Stimulated activated CD4-positive, alpha-beta T cell treated with anti-CD3 and anti-CD28 coated beads, TNF-alpha, amount 100 ng/mL, for 48 hours (primary cell): ENCODE data around the gene PIK3R6.
A peak's percentile ranks its signal among the peaks of the same experiment; 100 is the strongest.

Experiments
- DNase-seq, 3 donors: peaks; one replicate each; pipeline ENCODE4 v3.0.0-alpha.2; 2020; ENCODE audit warnings: low read depth in 3 of 3

Gene PIK3R6

DNA sequence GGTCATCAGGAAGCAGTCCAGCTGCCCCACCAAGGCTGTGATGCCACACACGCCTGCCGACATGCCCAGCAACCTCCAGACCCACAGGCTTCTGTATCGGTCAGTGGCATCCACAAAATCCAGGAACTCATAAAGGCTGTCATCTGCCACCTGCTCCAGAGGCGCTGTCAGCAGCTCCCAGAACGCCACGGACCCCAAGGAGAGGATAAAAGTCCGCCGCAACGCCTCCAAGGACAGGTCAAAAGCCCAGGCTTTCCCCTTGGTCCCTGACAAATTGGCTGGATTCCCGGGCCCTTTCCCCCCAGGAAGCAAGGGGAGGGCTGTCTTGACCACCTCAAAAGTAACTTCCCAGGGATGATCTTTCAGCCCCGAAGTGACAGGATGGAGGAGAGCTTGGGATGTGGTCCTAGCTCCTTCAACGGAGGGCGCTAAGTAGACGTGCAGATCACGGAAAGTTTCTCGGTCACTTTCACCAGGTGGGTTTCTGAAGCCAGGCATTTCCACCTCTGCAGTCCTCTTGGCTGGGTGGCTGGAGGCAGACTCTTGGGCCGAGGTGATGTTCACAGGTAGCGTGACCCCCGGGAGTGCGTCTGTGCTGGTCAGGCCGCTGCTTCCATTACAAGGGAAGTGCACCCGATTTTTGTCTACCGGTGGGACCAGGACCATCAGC lies 69.2 kb downstream of the PIK3R6 start:
- DNase-seq, result no peak

DNA sequence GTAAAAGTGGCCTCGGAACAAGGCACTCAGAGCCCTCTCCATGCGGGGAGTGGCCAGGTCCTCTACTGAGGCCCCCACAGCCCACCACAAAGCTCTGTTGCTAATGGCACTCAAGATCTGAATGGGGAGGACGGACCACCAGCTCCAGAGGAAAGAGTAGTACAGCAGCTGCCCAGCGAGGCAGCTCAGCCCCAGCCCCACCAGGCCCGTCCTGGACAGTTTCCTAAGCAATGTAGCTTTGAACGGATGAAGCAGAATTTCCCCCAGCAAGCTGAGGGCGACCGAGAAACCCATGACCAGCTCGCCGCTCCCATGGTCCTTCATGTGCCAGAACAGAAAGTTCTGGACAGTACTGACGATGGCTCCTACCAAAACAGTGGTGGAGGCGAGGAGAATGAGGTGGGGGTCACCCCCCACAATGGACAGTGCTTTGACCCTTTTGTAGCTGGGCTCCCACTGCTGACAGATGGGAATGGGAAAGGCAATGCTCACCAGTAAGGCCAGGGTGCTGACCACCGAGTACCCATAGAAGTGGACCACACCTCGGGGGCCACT lies 69.8 kb downstream of the PIK3R6 start:
- no peak for DNase-seq

DNA sequence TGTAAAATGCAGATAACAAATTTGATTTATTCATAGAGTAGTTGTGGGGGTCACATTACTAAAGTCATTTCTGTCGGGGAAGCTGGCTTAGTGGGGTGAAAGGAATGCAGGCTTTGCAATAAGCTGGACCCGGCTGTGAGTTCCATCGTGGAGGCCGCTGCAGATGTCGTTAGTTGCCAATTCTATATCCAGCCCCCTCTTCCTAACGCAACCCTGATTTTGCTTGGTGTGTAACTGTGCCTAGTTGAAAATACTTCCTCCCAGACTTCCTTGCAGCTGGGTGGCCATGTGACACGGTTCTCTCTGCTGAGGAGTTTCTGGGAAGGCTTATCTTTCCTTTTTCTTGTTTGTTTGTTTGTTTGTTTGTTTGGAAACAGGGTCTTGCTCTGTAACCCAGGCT lies 72.8 kb downstream of the PIK3R6 start:
- DNase-seq, result no peak

DNA sequence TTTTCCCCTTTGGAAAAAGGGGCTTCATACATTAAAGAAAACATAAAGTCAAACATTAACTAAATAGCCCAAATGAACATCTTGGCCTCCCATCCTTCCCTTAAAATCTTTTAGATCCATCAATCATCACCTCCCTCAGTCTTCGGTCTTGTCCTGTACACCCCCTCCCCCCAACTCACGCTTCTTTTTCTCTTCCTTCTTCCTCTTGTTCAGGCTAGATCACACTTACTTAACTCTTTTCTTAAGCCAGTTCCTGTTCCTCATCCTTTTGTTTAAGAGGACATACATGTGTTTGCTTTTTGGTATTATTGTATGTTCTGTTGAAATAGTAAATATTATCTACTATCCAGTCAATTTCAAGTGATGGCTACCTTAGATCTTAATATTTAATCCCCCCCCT lies 73.8 kb downstream of the PIK3R6 start:
- DNase-seq, result no peak

DNA sequence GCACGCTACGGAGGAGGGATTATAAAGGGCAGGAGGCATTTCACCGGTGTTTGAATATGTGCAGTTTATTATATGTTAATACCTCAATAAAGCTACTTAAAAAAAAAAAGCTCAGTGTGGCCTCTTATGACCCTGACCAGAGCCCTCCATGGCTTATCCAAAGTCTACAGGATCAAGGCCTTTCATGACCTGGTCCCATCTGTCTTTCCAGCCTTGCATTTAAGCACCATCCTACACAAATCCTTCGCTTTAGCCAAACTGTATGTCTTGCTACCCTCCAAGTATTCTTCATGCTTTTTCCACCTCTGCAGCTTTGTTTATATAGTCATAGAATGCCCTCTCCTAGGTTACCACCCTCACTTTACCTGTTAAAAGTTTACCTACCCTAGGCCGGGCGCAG lies 74.8 kb downstream of the PIK3R6 start:
- no peak for DNase-seq

DNA sequence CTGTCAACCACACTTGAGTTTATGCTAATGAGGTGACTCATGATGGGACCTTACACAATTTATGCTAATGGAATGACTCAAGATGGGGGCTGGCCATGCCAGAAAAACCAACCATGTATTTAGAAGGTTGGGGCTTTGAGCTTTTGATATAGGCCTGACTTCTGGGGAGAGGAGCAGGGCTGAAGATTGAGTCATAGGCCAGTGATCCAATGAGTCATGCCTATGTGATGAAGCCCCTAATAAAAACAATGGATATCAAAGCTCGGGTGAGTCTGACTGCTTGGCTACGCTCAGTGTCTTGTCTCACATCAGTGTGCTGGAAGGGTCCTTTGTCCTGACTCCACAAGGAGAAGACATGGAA lies 75.6 kb downstream of the PIK3R6 start:
- DNase-seq, result no peak

DNA sequence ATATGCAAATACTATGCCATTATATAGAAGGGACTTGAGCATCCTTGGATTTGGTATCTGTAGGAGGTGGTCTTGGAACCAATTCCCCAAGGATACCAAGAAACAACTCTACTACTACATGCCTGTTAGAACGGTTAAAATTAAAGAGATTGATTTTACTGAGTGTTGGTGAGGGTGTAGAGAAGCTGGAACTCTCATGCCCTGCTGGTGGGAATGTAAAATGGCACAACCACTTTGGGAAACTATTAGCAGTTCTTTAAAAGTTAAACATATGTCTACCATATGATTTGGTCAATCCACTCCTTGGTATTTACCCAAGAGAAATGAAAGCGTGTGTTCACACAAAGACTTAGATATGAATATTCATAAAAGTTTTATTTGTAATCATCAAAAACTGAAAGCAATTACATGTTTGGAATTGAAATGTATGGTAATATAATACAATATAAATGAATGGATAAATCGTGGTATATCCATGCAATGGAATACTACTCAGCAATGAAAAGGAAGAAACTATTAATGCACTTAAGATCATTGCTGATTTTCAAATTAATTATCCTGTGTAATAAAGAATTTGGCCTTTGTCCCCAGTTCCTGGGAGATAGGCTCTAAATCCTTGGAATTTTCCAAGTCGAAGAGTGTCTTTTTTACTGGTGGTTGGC lies 76.1 kb downstream of the PIK3R6 start:
- DNase-seq, result no peak

DNA sequence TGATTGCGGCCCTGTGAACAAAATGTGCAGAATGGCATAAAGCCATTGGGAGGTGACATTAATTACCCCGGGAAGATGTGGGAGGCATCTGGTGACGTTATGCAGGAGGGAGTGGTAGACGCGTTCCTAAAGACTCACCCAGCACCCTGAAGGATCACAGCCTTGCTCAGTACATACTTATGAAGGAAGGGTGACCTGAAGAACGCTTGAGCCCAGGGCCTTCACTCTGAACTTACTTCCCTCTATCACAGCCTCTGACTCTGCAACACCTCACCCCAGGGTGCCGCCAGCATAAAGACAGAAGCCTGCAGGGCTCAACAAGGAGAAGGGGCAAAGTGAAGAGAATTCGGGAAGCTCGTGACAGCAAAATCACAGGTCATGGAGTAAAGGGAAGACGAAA lies 77.7 kb downstream of the PIK3R6 start:
- no peak for DNase-seq

DNA sequence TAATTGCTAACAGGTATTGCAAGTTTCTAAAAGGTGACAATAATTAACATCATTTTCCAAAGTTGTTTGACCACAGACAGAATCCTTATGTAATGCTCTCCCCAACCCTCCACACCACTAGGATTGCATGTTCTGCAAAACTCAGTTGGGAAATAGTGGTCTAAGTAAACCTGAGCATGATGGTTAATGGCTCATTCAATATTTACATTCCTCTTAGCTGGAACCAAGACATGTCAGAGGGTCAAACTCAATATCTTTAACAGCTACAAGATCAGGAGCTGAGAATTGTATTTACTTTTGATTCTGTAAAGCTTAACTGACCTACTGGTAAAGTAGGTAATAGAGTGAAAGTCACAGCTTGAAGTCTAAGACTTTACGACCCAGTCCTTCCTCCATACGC lies 78.5 kb downstream of the PIK3R6 start:
- no peak for DNase-seq

DNA sequence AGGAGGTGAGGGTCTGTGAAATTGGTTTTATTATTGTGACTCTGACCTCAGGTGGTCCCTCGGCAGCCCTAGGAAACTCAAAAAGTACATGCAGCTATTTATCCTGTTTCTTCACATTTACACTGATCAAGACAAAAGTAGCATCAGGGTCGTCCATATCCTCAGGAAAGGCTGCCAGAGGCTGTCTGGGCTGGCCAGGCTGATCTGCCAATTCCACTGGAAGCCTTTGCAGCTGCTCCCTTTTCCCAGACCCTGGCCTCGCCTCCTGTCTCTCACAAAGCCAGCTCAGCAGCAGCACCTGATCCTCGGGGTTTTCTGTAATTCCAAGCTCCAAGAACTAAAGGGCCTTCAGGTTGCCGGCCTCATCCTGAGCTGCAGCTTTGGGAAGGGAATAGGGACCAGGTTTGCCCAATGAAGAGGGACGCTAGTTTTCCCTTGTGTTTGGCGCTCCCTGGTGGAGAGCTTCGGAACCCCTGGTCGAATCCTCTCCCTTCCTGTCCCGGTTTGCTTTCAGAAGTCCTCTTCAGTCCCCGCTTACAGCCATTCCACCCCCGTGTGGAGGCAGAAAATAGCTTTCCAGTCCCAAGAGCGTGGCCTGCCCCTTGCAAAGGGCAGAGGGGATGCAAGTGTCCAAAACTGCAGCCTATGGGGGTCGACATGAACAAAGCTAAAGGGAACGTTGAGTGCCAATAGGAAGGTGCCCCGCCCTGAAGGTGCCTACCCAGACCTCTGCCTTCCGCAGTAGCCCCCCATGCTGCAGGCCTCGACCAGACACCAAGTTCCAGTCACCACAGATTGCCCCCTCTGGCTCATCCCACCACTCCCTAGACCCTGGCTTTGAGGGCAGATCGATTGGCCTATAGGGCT lies 81.7 kb downstream of the PIK3R6 start:
- peak; percentile 18 to 65 (median 50) for DNase-seq

DNA sequence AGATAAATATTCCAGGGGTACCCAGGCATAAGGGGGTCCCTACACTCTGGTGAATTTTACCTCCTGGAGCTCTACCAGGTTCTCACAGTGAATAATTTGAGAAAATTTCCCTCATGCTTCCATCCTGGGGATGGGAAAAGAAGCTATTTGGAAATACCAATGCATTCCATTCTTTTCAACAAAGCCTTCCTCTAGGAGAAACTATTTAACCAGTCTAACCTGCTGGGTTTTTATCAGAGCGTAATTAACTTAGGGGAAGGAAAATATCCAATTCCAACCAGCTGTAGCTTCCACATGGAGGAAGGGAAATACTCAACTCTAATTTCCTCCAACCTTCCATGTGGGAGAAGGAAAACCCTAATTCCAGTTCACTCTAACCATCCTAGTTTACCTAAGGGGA lies 85.3 kb downstream of the PIK3R6 start:
- DNase-seq, result no peak

DNA sequence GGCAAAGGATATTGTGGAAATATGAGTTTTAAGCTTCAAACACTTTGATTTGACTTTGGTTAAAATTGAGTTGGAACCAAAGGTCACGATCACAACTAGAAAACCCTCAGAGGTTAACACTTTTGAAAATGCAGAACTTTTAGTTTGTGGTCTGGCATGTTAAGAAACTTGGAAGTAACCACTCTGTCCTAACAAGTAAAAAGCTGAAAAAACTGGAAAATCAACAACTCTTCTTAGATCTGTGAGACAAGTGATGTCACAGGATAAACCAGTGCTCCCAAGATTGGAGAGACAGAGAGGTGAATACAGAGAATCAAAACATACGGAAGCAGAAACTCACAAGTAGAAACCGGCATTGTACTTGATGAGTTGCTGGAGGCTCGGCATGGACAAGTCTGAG lies 85.7 kb downstream of the PIK3R6 start:
- DNase-seq, result no peak

DNA sequence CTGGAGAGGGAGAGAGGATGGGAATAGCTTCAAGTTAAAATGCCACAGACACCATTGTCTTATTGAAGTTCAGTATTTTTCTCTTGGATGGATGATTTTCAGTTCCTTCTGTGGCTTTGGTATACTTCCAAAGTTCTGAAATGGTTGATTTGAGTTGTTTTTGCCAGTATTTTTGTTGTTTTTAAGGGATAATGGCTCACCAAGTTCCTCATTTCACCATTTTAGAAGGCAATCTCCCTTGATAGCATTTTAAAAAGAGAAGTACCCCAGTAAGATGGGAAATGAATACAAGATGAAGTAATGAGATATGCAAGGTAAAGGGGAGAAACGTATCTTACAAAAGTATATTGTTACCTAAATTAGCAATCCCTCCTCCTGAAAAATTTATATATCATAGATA lies 90.6 kb downstream of the PIK3R6 start:
- DNase-seq, result no peak

DNA sequence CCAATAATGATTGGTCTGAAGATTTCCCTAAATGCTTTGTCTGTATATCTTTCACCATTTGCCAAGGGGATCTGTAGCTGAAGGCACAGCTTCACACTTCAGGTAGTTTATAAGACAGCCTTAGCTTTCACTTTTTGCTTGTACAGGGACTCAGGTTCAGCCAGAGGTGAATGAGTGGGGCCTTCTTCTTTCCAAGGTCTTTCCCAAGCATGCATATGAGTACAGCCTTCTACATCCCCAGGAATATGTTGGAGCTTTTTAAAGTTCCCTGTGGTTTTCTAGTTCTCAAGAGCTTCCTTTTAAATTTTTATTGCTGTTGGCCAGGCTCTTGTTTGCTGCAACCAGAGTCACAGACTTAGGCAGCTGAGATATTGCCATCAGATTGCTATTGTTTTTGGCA lies 91.2 kb downstream of the PIK3R6 start:
- DNase-seq, result no peak

DNA sequence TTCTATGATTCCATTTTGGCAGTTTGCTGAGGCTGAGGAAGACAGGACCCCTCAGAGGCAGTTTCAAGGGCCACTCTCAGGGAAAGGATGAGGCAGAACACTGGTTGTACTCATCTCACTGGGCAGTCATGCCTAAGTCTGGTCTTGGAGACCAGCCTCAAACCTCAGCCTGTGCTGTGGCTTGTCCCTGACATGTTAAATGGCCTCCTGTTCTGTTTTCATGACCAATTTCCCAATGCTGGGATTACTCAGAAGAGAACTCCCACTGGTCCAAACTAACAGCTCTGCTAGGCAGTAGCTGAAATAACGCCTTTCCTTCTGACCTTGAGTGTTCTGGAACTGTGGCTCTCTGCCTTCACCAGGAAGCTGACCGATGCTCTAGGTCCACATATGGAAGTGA lies 100.7 kb downstream of the PIK3R6 start:
- DNase-seq, result no peak

DNA sequence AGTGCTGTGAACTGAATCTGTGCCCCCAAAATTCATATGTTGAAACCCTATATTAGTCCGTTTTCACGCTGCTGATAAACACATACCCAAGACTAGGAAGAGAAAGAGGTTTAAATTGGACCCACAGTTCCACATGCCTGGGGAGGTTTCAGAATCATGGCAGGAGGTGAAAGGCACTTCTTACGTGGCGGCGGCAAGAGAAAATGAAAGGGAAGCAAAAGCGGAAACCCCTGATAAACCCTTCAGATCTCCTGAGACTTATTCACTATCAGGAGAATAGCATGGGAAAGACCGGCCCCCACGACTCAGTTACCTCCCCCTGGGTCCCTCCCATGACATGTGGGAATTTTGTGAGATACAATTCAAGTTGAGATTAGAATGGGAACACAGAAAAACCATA lies 105.5 kb downstream of the PIK3R6 start:
- no peak for DNase-seq

DNA sequence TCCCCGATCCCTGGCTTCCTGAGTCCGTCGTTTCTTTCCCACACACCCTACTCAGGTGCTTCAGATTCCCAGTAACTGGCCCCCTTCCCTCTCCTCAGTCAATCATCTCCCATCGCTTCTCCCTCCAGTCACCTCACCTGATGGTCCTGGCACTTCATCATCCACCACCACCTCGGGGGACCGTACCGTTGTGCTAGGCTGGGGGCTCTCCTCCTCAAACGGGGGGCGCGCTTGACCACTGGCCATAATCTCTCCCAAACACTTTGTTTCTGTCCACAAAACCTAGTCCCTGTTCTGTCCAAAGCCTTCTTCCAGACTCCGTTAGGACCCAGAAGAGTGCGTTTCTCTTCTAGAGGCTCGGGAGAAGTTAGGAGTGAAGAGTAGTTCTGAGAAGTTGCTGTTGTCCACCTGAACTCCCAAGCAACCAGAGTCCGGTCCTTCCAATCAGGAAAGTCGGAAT lies 109.3 kb downstream of the PIK3R6 start, which contains the start of gene SPDYE4:
Gene SPDYE4 (minus strand): TSS at position 410 of the 460 bp plus-strand sequence. CDS start 164 bp downstream, at position 246.
- no peak for DNase-seq

DNA sequence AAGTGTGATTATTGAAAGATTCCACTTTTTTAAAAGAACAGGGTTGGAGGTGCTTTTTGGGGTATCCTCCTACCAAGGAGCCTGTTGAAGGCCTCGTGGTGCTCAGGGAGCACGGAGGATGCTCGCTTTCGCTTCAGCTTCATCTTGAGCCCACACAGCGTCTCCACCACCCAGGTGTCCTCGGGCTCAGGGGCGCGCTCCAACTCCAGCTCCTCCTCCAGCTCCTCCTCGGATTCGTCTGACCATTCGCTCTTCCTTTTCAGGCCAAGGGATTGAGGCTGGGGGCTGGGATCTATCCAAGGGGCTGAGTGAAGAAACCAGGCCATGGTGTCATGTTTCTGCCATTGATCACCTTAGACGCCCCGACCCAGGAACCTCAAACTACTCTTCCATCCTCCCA lies 110.3 kb downstream of the PIK3R6 start:
- DNase-seq, result no peak

DNA sequence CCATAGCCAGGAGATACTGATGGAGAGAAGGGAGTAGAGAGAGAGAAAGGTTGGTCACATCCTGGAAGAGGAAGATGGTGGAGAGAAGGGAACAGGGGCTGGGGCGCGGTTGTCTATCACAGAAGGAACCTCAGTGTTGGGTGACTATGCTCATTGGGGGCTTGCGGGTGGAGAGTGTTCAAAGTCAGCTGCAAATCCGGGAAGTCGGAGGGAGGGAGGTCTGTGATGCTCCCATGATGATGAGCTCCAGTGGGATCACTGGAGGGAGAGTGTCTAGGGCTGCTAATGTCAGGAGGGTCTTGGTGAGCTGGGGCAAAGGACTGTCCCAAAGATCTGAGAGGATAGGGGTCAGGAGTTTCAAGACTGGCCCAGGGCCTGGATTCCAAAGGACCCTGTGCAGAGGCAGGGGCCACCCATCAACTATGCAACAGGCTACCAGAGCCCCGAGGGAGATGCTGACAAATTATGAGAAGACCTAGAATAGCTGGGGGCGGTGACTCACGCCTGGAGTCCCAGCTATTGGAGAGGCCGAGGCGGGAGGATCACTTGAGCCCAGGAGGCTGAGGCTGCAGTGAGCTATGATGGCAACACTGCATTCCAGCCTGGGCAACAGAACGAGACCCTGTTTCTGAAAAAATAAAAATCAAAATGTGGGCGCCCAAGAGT lies 111.8 kb downstream of the PIK3R6 start:
- no peak for DNase-seq

DNA sequence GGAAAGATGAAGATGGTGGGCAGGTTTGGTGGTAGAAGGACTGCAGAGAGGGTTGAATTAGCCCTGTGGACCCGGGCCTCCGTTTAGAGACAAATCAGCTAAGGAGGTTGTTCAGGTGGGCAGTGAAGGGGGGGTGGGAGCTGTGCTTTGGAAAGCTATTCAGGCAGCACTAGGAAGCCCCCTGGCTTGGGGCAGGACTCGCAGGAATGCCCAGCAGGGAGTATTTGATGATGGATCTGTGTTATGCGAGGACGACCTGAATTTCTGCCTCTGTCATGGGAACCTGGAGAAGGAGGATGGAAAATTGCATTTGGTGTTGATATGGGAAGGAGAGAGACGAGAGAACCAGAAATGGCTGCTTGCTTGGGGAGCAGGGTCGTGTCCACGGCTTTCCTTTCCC lies 112.6 kb downstream of the PIK3R6 start:
- DNase-seq, result no peak

DNA sequence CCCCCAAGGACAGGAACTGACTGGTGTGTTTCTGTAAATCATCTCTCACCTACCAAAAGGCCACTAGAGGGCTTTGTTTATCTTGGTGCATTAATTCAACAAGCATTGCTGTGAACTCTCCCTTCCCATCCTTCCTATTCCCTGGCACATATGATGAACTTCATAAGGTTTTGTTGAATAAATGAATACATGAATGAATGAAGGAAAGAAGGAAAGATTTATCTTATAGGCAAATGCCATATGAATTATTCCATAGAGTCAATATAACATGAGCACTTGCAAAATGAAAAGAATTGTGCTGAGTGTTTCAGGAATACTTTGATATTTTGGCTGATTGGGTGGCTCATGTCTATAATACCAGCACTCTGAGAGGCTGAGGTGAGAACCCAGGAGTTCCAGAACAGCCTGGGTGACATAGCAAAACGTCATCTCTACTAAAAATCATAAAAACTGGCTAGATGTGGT lies 113.5 kb downstream of the PIK3R6 start:
- DNase-seq, result no peak
